SU-DHL-6 (cell line): ENCODE results near the gene ACTL6B.

ENCODE experiments used
- H2AFZ ChIP-seq: fragments of 200-600 bp; sonication (generic); 2 replicates; pipeline ENCODE4 v1.6.1; 2014; ENCODE audit warnings: low read depth, mild to moderate bottlenecking, moderate library complexity, mixed read lengths, antibody characterized with exemption, low read length; ENCODE audit not compliant: severe bottlenecking
- H3F3A ChIP-seq: fragments of 200-600 bp; shearing (Covaris generic); 2 replicates; pipeline ENCODE4 v1.6.0; 2016; ENCODE audit warnings: antibody characterized with exemption, mild to moderate bottlenecking; ENCODE audit not compliant: insufficient read depth
- H3K27ac ChIP-seq: fragments of 200-600 bp; sonication (generic); 2 replicates; pipeline ENCODE4 v1.5.1; 2016; ENCODE audit warnings: low read depth, mild to moderate bottlenecking, low read length, moderate library complexity, mixed read lengths
- H3K27me3 ChIP-seq: fragments of 200-600 bp; sonication (generic), shearing (Covaris generic); 2 replicates; pipeline ENCODE4 v1.6.0; 2014; ENCODE audit warnings: mild to moderate bottlenecking, low read length
- H3K36me3 ChIP-seq: fragments of 200-600 bp; sonication (generic); 2 replicates; pipeline ENCODE4 v1.6.1; 2014; ENCODE audit warnings: mild to moderate bottlenecking, low read length, mixed read lengths
- H3K4me2 ChIP-seq: fragments of 300-600, 200-600 bp; shearing (Covaris generic), sonication (generic); 2 replicates; pipeline ENCODE4 v1.6.0; 2014; ENCODE audit warnings: low read length, low read depth, mild to moderate bottlenecking; ENCODE audit not compliant: poor library complexity, severe bottlenecking
- H3K4me3 ChIP-seq: fragments of 200-600 bp; sonication (generic); 2 replicates; pipeline ENCODE4 v1.5.1; 2014; ENCODE audit warnings: antibody characterized with exemption, low read length, mild to moderate bottlenecking, mixed read lengths; ENCODE audit not compliant: insufficient read depth, poor library complexity, severe bottlenecking
- H3K79me2 ChIP-seq: fragments of 200-600 bp; sonication (generic); 2 replicates; pipeline ENCODE4 v1.6.1; 2014; ENCODE audit warnings: mild to moderate bottlenecking, low read length, moderate library complexity; ENCODE audit not compliant: insufficient read depth
- H3K9ac ChIP-seq: fragments of 200-600 bp; sonication (generic); 2 replicates; pipeline ENCODE4 v1.7.0; 2014; ENCODE audit warnings: mild to moderate bottlenecking, low read length
- H3K9me2 ChIP-seq: fragments of 200-600 bp; sonication (generic); replicated peaks from 2 replicates; pipeline ENCODE4 v1.6.1; 2014; ENCODE audit warnings: low read length; ENCODE audit not compliant: insufficient read depth
- H3K9me3 ChIP-seq: fragments of 200-600 bp; sonication (generic); 2 replicates; pipeline ENCODE4 v1.6.1; 2014; ENCODE audit warnings: low read length, mixed read lengths; ENCODE audit not compliant: insufficient read depth
- H4K20me1 ChIP-seq: fragments of 200-600 bp; sonication (generic); 2 replicates; pipeline ENCODE4 v1.6.1; 2014; ENCODE audit warnings: low read depth, mild to moderate bottlenecking, antibody characterized with exemption, low read length, moderate library complexity, mixed read lengths
- EZH2phosphoT487 ChIP-seq: fragments of 200-600 bp; sonication (generic), shearing (Covaris generic); conservative IDR thresholded peaks from 2 replicates; pipeline ENCODE4 v1.6.1; 2018; ENCODE audit warnings: mild to moderate bottlenecking, antibody characterized with exemption, low read length, moderate library complexity, mixed read lengths
- TF ChIP-seq, protein P1 (sequence below): fragments of 200-600 bp; sonication (generic); IDR thresholded peaks from one replicate; pipeline ENCODE4 v1.5.1; 2017; ENCODE audit warnings: antibody characterized with exemption, mild to moderate bottlenecking, low read length, moderate library complexity; ENCODE audit not compliant: insufficient read depth, poor library complexity, severe bottlenecking

The ACTL6B gene

GRCh38 chr7:100685049-100685605 lies 28.9 kb upstream of the ACTL6B start:
- Histone ChIP-seq H3K9ac (no peak overlapping the region), H3K36me3 (no peaks in the 10 kb centered on the region), H3K4me3 (no peak overlapping the region), H2AFZ (no peak overlapping the region), H3K4me2 (no peak overlapping the region), H3K9me2 (no peaks in the 10 kb centered on the region), H3K79me2 (peaks cover 19% of the 10 kb centered on the region), H3K9me3 (no peaks in the 10 kb centered on the region), H3F3A (peaks cover 15% of the 10 kb centered on the region), H3K27me3 (no peaks in the 10 kb centered on the region), H4K20me1 (peaks cover 3% of the 10 kb centered on the region; the same call in 1 of the 2 replicates), H3K27ac (no peak overlapping the region)
- TF ChIP-seq, protein P1, sequence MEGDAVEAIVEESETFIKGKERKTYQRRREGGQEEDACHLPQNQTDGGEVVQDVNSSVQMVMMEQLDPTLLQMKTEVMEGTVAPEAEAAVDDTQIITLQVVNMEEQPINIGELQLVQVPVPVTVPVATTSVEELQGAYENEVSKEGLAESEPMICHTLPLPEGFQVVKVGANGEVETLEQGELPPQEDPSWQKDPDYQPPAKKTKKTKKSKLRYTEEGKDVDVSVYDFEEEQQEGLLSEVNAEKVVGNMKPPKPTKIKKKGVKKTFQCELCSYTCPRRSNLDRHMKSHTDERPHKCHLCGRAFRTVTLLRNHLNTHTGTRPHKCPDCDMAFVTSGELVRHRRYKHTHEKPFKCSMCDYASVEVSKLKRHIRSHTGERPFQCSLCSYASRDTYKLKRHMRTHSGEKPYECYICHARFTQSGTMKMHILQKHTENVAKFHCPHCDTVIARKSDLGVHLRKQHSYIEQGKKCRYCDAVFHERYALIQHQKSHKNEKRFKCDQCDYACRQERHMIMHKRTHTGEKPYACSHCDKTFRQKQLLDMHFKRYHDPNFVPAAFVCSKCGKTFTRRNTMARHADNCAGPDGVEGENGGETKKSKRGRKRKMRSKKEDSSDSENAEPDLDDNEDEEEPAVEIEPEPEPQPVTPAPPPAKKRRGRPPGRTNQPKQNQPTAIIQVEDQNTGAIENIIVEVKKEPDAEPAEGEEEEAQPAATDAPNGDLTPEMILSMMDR: no peak
- TF ChIP-seq EZH2phosphoT487: no peak

GRCh38 chr7:100684534-100685042 lies 28.3 kb upstream of the ACTL6B start:
- peaks cover 14% of the 10 kb centered on the region for H3K79me2 ChIP-seq
- no peaks in the 10 kb centered on the region for H3K9me3 ChIP-seq
- H3K9me2 ChIP-seq: no peaks in the 10 kb centered on the region
- H3K27ac ChIP-seq: no peak overlapping the region
- H3K36me3 ChIP-seq: no peaks in the 10 kb centered on the region
- peaks cover 20% of the 10 kb centered on the region for H3F3A ChIP-seq
- no peak overlapping the region for H3K4me3 ChIP-seq
- no peak for TF ChIP-seq EZH2phosphoT487
- TF ChIP-seq, protein P1: no peak
- no peak overlapping the region for H2AFZ ChIP-seq
- no peak overlapping the region for H3K4me2 ChIP-seq
- no peaks in the 10 kb centered on the region for H3K27me3 ChIP-seq
- H3K9ac ChIP-seq: no peak overlapping the region
- H4K20me1 ChIP-seq: no peaks in the 10 kb centered on the region

GRCh38 chr7:100683659-100684533 lies 27.6 kb upstream of the ACTL6B start:
- TF ChIP-seq, protein P1: no peak
- TF ChIP-seq EZH2phosphoT487: no peak
- 0 out of 2 replicates have a peak, but pooled peaks cover 7% of the 10 kb centered on the region for H3K79me2 ChIP-seq
- no peaks in the 10 kb centered on the region for H3K9me3 ChIP-seq
- H3K9ac ChIP-seq: no peak overlapping the region
- no peaks in the 10 kb centered on the region for H4K20me1 ChIP-seq
- no peak overlapping the region for H3K27ac ChIP-seq
- peaks cover 20% of the 10 kb centered on the region for H3F3A ChIP-seq
- H2AFZ ChIP-seq: no peak overlapping the region
- no peak overlapping the region for H3K4me3 ChIP-seq
- no peaks in the 10 kb centered on the region for H3K27me3 ChIP-seq
- H3K4me2 ChIP-seq: no peak overlapping the region
- H3K9me2 ChIP-seq: no peaks in the 10 kb centered on the region
- H3K36me3 ChIP-seq: no peaks in the 10 kb centered on the region
